Activated CD8-positive, alpha-beta T cell treated with anti-CD3 and anti-CD28 coated beads for 36 hours (primary cell): ENCODE data around the gene GDF2. TPM values are rescaled to one million over a fixed set of nuclear protein-coding genes. Genes with fewer than 3 reads are reported as not detected.

ENCODE experiments used
- ATAC-seq: fragments of 200-7000 bp; cut with Tn5 transposase; one replicate; pipeline ENCODE4 v1.10.0; 2021; ENCODE audit warnings: mild to moderate bottlenecking, moderate library complexity
- CTCF ChIA-PET: fragments of 350-600 bp; sonication (Branson Sonifier 250); formaldehyde crosslinking; loops from one replicate; lab custom pipeline; 2021; ENCODE audit warnings: antibody characterized with exemption; lab: Charles Lee
- POLR2A ChIA-PET: fragments of 350-600 bp; sonication (Branson Sonifier 250); formaldehyde crosslinking; loops from one replicate; lab custom pipeline; 2021; ENCODE audit warnings: antibody characterized with exemption; lab: Charles Lee
- DNase-seq: peaks from one replicate; pipeline ENCODE4 v3.0.0-alpha.2; 2020
- H3K27ac Mint-ChIP-seq: one replicate; pipeline ENCODE4 v1.8.0; 2021; ENCODE audit warnings: mild to moderate bottlenecking, mixed read lengths
- H3K27me3 Mint-ChIP-seq: one replicate; pipeline ENCODE4 v1.8.0; 2021; ENCODE audit warnings: mixed read lengths
- H3K36me3 Mint-ChIP-seq: one replicate; pipeline ENCODE4 v1.8.0; 2021; ENCODE audit warnings: low read depth, mixed read lengths
- H3K4me1 Mint-ChIP-seq: one replicate; pipeline ENCODE4 v1.8.0; 2021; ENCODE audit warnings: low read depth, mixed read lengths
- H3K4me3 Mint-ChIP-seq: one replicate; pipeline ENCODE4 v1.8.0; 2021; ENCODE audit warnings: mild to moderate bottlenecking, moderate library complexity, mixed read lengths
- H3K9me3 Mint-ChIP-seq: one replicate; pipeline ENCODE4 v1.8.0; 2021; ENCODE audit warnings: mixed read lengths
- intact Hi-C: fragments of 100-400 bp; cut with micrococcal nuclease; formaldehyde crosslinking; loops from one replicate; pipeline ENCODE4 v1.10.0; 2022
- total RNA-seq, 2 experiments: library from RNA; stranded (reverse); gene quantifications; one replicate each; pipeline ENCODE4 v1.2.3, GENCODE V29; 2021
- TF ChIP-seq, protein P1 (sequence below): fragments of 200-600 bp; IDR thresholded peaks from one replicate; pipeline ENCODE4 v1.8.0; 2022; ENCODE audit warnings: antibody characterized with exemption, mild to moderate bottlenecking

The GDF2 gene
- total RNA-seq, 2 experiments from 2014 or later = not detected

DNA sequence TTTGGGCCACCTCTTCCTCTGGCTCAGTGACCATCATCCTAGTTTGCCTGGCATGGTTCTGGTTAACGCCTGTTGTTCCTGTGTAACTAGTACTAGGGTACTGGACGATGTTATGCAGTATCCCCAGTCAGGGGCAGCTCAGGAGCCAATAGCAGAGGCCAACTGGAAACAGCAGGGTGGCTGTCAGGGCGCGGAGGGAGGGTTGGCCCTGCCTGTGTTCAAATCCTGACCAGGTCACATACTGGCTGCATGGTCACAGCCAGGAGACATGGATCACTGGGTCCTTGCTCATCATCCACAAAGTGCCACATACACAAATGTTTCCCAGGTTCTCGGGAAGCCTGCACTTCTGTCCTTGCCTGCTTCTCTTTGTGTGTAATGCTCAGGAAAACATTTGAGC lies 13.7 kb downstream of the GDF2 start:
- POLR2A ChIA-PET = no interaction called here
- intact Hi-C loops = no loop called here
- Mint-ChIP-seq H3K4me3 (no peak overlapping the region), H3K27ac (no peak overlapping the region), H3K9me3 (no peaks in the 10 kb centered on the region), H3K36me3 (no peaks in the 10 kb centered on the region), H3K4me1 (no peaks in the 10 kb centered on the region), H3K27me3 (no peaks in the 10 kb centered on the region)
- CTCF ChIA-PET = interaction anchor here (1.0 kb wide), 1 partner anchor 311 kb away, joined by 3 read pairs; no protein-coding TSS in a partner anchor
- DNase-seq (no peak), ATAC-seq (no peak)
- TF ChIP-seq, protein P1, sequence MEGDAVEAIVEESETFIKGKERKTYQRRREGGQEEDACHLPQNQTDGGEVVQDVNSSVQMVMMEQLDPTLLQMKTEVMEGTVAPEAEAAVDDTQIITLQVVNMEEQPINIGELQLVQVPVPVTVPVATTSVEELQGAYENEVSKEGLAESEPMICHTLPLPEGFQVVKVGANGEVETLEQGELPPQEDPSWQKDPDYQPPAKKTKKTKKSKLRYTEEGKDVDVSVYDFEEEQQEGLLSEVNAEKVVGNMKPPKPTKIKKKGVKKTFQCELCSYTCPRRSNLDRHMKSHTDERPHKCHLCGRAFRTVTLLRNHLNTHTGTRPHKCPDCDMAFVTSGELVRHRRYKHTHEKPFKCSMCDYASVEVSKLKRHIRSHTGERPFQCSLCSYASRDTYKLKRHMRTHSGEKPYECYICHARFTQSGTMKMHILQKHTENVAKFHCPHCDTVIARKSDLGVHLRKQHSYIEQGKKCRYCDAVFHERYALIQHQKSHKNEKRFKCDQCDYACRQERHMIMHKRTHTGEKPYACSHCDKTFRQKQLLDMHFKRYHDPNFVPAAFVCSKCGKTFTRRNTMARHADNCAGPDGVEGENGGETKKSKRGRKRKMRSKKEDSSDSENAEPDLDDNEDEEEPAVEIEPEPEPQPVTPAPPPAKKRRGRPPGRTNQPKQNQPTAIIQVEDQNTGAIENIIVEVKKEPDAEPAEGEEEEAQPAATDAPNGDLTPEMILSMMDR = no peak

DNA sequence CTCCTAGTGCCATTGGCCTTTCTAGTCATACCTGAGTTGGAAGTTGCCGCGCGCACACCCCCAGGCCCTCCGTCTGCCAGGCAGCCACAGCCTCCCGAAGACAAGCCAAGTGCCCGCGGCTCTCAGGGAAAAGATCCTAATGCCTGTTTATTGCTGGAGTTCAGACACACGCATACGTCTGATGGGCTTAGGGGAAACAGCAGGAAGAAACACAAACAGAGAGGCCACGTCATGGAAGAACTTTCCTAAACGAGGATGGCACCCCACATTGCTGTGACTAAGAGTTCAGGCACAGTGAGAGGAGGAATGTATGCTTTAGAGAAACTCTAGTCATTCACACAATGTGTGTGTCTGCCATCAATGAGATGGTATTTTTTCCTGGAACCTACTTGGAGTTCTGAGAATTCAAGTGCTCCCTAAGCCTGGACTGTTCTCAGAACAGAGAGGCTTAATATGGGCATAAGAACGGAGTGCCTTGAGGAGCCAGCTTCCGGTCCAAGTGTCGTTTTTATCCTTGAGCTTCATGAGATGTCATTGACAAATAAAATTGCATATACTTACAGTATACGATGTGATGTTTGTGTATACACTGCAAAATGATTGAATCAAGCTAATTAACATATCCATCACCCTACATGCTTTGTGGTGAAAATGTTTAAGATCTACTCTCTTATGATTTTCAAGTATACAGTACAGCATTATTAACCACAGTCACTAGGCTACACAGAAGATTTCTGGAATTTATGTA lies 14.3 kb downstream of the GDF2 start:
- DNase-seq (no peak), ATAC-seq (no peak)
- no peak overlapping the region for H3K4me3 Mint-ChIP-seq
- no peaks in the 10 kb centered on the region for H3K27me3 Mint-ChIP-seq
- no peaks in the 10 kb centered on the region for H3K9me3 Mint-ChIP-seq
- no peak overlapping the region for H3K27ac Mint-ChIP-seq
- POLR2A ChIA-PET = no interaction called here
- intact Hi-C loops = no loop called here
- TF ChIP-seq, protein P1 = no peak
- CTCF ChIA-PET = interaction anchor here (1.5 kb wide), 1 partner anchor 311 kb away, joined by 4 read pairs; no protein-coding TSS in a partner anchor
- no peaks in the 10 kb centered on the region for H3K4me1 Mint-ChIP-seq
- H3K36me3 Mint-ChIP-seq = no peaks in the 10 kb centered on the region

DNA sequence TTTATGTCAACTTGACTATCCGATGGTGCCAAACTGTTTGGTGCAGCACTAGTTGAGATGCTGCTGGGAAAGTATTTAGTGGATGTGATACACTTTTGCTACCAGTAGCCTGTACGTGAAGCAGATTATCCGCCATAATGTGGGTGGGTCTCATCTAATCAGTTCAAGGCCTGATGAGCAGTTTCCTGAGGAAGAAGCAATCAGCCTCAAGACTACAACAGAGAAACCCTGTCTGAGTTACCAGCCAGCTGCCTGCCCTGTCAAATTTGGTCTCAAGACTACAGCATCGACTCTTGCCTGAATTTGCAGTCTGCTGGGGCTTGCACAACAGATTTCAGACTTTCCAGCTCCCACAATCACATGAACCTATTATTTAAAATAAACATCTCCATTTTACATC lies 15.1 kb downstream of the GDF2 start:
- no peak for DNase-seq
- no peaks in the 10 kb centered on the region for H3K27me3 Mint-ChIP-seq
- no peak overlapping the region for H3K27ac Mint-ChIP-seq
- no peak for ATAC-seq
- no peak overlapping the region for H3K4me3 Mint-ChIP-seq
- TF ChIP-seq, protein P1 = no peak
- POLR2A ChIA-PET = no interaction called here
- intact Hi-C loops = no loop called here
- H3K36me3 Mint-ChIP-seq = no peaks in the 10 kb centered on the region
- CTCF ChIA-PET = interaction anchor here (1.5 kb wide), 1 partner anchor 312 kb away, joined by 4 read pairs; no protein-coding TSS in a partner anchor
- H3K9me3 Mint-ChIP-seq = no peaks in the 10 kb centered on the region
- H3K4me1 Mint-ChIP-seq = no peaks in the 10 kb centered on the region

DNA sequence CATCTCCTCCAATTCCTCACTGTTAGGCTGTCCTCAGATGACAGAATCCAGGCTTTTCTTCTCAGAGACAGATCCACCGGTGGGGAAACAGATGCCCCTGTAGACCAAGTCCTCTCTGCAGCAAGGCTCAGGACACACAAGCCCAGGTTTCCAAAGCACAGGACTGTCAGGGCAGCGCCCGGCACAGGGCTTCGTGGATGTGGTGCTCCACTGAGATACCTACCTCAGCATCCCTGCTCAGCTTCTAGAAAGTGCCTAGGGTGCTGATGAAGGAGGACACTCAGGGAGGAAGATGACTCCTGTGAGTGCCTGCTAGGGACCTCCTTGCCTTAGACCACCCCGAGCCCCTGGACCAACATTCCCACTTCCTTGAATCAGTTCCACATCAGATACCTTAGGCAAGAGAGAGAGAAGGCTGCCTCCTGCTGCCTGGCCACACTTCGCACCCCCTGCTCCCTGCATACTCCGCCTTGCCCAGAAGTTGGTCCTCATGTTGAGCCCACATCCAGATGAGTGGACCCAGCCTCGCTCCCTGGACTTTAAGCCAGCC lies 17.0 kb downstream of the GDF2 start:
- ChIA-PET POLR2A (no interaction called here), CTCF (interaction anchor here (0.8 to 2.2 kb wide), 7 partner anchors 10 to 346 kb away, joined by 4 to 17 read pairs (median 6); no protein-coding TSS in a partner anchor)
- ATAC-seq (no peak), DNase-seq (no peak)
- peaks cover 1% of the 10 kb centered on the region for H3K27me3 Mint-ChIP-seq
- no peaks in the 10 kb centered on the region for H3K9me3 Mint-ChIP-seq
- H3K4me1 Mint-ChIP-seq = no peaks in the 10 kb centered on the region
- H3K36me3 Mint-ChIP-seq = no peaks in the 10 kb centered on the region
- TF ChIP-seq, protein P1 = no peak
- intact Hi-C loops = no loop called here
- no peak overlapping the region for H3K27ac Mint-ChIP-seq
- no peak overlapping the region for H3K4me3 Mint-ChIP-seq
